ENCODE measurements around the gene IL12RB2.

DNA sequence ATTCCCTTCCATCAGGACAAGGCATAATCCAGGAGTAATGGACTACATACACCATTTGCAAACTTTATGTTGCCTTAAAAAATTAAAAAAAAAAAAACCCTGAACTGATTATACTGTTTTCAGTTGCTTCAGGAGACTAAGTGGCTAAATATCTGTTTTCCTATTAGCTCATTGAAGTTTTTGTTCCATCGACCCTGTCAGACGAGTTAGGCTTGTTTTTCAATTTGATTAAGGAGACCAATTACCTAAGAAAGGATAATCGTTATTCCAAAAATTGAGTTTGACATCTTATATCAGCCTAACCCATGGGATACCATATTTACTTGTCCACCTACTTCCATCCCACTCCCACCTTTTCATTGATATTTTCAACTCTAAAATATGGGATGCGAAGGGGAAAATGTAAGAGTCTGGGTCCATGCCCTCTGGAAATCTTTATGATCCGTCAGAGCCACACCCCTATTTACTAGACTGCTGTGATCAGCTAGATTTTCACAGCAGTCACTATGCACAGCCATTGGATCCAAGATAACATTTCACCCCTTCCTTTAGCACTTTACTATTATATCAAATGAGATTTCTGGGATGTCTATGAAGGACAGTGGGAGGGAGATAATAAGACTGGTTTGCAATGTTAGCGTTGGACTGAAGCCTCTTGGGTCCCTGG is 41.0 kb downstream of the IL12RB2 start:
- TF ChIP-seq, protein P1, sequence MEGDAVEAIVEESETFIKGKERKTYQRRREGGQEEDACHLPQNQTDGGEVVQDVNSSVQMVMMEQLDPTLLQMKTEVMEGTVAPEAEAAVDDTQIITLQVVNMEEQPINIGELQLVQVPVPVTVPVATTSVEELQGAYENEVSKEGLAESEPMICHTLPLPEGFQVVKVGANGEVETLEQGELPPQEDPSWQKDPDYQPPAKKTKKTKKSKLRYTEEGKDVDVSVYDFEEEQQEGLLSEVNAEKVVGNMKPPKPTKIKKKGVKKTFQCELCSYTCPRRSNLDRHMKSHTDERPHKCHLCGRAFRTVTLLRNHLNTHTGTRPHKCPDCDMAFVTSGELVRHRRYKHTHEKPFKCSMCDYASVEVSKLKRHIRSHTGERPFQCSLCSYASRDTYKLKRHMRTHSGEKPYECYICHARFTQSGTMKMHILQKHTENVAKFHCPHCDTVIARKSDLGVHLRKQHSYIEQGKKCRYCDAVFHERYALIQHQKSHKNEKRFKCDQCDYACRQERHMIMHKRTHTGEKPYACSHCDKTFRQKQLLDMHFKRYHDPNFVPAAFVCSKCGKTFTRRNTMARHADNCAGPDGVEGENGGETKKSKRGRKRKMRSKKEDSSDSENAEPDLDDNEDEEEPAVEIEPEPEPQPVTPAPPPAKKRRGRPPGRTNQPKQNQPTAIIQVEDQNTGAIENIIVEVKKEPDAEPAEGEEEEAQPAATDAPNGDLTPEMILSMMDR (IDR thresholded peaks at IDR 0.05) = no peak
- no peak for TF ChIP-seq POLR2A (IDR thresholded peaks at IDR 0.05)
- no peak for TF ChIP-seq EP300 (IDR thresholded peaks at IDR 0.05)

Data from tibial nerve (tissue), 4 donors.